DMS79 (cell line): ENCODE data around the gene MPV17L.
"Not testable (repeated sequence)": the region's sequence is repeated elsewhere in the genome, so short reads cannot be mapped to it uniquely, and the experiment has no call there.

Source experiments
- DNase-seq: peaks from one replicate; lab custom pipeline; 2025; lab: John Stamatoyannopoulos, UW

The MPV17L gene

DNA sequence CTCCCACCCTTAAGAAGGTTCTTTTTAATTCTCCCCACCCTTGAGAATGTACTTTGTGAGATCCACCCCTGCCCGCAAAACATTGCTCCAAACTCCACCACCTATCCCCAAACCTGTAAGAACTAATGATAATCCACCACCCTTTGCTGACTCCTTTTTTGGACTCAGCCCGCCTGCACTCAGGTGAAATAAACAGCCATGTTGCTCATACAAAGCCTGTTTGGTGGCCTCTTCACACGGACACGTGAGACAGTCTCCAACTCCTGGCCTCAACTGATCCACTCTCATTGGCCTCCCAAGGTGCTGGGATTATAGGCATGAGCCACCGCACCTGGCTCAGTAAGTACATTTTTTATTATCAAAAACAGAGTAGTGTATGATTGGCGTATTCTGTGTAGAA, 13.9 kb downstream of the MPV17L start:
- not testable (repeated sequence) for DNase-seq

DNA sequence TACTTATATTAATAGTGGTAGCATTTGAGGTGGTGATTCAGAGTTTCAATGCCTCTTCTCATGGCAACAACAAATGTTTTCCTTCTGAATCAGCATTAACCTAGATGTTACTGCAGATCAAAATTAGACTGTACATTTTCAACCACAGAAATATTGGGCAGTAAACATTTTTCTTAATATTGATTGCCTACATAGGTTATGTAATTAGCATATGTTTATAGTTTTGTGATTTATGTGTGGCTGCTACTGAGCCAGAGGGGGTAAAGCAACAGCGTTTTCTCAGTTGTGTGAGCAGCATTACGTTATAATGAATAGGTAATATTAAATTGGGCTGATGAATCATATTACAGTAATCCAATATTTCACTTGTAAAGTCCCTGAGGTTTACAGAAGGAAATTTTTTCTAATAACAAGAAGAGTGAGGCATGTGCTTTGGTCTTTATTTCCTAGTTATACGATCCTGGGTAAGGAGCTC, 20.0 kb downstream of the MPV17L start:
- no peak for DNase-seq

DNA sequence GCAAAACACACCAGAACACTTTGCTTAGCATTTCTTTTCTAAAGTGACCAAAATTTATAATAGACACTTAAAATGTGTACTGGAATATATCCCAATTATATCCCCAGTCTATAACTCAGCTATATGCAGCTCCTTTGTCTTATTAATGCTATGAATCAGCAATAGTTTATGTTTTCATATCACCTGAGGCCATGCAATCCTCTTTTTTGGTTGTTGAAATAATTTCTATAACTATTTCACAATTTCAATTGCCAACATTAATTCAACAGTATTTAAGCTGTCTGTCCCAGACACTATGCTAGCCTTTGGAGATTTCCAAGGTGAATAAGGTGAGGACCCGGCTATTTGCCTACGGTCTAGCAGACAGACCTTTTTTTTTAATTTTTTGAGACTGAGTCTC, 21.6 kb downstream of the MPV17L start:
- DNase-seq, result no peak

DNA sequence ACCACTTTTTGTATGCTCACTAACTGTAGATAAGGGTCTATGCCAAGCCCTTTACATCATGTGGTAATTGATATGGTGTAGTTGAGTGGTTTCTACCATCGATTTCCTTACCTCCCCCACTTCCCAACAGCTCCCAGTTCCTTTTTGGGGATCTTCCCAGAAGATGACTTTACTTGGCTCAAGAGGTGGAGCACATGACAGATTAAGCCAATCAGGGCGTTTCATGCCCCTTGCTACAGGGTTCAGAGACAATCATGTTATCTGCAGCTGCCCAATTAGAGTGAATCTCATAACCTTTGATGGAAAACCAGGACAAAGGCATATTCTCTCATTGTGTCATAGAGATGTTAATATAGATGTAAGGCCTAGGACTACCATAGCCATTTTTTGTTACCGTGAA, 22.7 kb downstream of the MPV17L start:
- DNase-seq, result no peak

DNA sequence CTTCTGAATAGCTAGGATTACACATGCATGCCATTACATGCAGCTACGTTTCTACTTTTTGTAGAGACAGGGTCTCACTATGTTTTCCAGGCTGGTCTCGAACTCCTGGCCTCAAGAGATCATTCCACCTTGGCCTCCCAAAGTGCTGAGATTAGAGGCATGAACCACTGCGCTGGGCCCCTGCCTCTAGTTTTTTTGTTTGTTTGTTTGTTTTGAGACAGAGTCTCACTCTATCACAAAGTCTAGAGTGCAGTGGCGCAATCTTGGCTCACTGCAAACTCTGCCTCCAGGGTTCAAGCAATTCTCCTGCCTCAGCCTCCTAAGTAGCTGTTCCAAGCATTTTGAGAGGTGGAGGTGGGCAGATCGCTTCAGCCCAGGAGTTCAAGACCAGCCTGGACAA, 26.1 kb downstream of the MPV17L start:
- DNase-seq, result not testable (repeated sequence)

DNA sequence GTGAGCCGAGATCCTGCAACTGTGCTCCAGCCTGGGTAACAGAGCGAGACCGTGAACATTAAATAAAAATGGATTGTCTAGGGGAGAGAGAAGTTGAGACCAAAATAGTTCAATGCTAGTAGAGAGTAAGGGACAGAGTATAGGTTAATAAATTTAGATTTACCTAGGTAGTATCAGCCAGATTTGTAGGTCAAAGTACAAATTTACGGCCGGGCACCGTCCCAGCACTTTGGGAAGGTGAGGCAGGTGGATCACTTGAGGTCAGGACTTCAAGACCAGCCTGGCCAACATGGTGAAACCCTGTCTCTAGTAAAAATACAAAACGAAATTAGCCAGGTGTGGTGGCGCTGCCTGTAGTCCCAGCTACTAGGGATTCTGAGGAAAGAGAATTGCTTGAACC, 26.7 kb downstream of the MPV17L start:
- no peak for DNase-seq

DNA sequence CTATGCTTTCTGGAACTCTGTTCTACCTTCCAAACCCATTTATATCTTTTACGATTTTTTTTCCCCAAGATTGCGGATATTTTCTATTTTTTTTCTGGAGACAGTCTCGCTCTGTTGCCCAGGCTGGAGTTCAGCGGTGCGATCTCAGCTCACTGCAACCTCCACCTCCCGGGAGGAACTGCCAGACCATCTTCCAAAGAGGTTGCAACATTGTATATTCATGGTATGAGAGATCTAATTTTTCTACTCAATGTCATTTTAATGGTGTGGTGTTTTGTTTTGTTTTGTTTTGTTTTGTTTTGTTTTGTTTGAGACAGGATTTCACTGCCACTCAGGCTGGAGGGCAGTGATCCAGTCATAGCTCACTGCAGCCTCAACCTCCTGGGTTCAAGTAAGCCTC, 30.3 kb downstream of the MPV17L start:
- DNase-seq, result no peak

DNA sequence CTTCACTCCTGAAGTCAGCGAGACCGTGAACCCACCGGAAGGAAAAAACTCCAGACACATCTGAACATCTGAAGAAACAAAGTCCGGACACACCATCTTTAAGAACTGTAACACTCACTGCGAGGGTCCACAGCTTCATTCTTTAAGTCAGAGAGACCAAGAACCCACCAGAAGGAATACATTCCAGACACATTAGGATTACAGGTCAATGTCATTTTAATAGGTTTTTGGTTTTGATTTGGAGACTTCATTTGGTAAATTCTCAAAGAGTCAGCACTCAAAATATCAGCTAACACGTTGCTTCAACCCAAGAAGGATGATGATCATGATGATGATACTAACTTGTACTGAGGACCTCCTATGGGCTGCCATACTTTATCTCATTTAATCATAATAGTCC, 31.2 kb downstream of the MPV17L start:
- no peak for DNase-seq

DNA sequence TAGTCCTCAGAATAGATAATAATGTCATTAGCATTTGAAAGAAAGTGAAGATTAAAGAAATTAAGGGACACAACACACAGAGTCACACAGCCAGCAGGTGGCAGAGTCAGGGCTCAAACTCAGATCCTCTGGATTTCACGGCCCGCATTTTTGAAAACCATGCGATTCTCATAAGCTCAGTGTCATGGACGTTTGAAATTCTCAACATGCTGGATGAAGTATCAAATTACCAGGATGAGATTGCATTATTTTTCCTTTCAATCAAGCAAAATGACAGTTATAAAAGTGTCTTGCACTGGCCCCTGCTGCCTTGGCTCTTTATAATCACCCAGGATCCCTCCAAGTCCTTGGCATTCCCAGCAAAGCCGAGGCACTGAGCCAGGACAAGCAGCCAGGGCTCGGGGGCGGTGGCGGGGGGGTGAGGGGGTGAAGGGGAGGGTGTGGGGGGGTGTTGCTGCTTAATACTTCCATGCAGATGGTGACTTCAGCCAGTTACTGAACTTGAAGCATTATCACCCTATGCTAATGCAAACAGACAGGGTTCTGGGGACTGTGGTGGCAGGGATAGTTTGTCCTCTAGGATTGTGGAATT, 32.2 kb downstream of the MPV17L start:
- no peak for DNase-seq

DNA sequence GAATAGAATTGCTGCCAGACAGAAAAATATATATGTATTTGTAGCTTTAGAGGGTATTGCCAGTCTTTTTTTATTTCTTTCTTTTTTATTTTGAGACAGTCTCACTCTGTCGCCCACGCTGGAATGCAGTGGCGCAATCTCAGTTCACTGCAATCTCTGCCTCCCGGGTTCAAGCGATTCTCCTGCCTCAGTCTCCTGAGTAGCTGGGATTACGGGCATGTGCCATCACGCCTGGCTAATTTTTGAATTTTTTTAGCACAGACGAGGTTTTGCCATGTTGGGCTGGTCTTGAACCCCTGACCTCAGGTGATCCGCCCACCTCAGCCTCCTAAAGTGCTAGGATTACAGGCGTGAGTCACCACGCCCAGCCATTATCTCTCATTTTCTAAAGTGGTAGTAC, 35.3 kb downstream of the MPV17L start:
- not testable (repeated sequence) for DNase-seq

DNA sequence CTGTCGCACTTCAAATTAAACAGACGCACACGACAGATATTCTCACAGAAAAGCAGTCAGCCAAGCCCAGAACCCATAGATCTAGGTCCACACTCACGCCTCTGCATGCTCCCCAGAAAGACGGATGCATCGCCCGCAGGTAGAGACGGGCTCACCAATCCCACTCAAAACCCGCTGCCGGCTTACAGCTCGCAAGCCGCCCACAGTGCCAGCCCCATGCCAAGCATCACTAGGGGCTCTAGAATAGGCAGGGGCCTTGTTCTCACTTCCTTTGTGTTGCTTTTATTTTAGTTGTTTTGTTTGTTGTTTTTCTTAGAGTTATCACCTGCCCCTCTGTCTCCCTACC, 38.5 kb downstream of the MPV17L start:
- no peak for DNase-seq

DNA sequence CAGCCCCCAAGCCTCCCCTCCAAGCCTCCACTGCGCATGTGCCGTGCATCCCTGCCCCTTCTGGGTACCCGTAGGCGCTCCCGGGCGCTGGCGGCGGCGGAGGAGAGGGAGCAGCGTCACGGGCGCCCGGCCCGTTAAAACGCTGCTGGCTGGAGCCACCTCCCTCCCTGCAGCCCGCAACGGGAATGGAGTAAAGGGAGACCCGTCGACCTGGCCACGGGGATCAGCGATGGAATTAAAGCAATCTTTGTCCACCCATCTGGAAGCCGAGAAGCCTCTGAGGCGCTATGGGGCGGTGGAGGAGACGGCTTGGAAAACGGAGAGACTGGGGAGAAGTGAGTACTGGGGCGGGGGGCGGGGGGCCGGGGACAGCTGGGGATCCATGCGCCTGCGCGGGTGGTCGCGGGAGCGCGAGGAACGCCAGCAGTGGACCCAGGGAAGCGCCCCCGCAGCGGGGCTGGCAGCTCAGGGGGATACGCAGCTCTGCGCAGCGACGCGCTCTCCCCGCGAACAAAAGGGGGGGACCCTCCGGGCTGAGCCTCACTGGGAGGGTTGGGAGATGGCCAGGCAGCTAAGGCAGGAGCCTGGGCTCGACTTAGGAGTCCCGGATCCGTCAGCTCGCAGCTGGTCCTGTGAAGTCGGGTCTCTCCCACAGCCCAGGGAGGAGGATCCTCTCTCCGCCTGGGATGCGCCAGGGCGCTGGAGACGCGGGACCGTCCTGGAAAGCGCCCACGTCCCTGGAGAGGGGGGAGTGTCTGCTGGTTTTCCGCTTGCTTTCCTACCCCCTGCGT, 39.1 kb downstream of the MPV17L start, which contains the start of gene BMERB1:
TSS of gene BMERB1 (plus strand) at position 164 of the 791 bp plus-strand sequence. CDS start at position 230, 66 bp downstream.
- peak; percentile 13 for DNase-seq

DNA sequence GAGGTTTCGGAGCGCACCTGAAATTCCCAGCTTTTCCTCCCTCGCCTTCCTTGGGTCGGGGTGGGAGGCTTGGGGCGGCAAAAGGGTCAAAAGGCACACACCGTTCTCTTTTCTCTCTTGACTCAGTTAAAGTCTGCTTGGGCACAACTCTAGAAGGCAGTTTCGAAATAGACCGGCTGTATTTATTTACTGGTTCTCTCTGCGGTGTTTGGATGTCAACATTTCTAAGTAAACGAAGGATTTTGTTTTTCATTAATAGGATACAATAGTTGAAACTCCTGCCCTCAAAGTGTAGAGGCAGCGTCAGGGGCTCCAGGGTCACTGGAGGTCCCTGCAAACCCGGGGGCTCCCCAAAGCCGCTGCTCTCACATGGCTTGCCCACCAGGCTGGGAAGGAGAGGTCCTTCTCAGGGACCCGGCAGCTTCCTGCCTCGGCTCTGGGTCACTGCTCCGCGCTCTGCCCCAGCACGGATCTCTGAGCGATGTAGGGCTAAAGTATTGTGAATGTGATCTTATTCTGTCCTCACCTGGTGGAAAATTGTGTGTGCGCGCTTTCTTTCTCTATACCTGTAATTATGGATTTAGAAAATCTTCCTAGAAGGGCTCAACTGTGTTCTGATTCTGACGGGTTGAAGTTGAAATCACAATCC, 39.8 kb downstream of the MPV17L start:
- DNase-seq, result no peak

DNA sequence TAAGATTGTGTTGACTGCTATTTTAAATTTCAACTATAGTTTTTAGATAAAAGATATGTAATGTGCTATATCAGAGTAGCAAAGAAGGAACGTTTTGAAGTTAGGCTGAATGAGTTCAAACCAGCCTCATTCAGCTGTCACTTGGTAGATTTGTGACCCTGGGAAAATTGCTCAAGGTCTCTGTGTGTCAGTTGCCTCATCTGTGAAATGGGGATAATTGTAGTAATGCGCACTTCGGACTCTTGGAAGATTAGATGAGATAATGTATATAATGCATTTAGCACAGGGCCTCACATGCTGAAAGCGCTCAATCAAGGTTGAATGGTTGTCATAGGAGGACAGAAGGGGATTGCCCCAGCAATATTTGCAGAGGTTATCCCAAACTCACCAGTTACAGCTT, 43.5 kb downstream of the MPV17L start:
- no peak for DNase-seq

DNA sequence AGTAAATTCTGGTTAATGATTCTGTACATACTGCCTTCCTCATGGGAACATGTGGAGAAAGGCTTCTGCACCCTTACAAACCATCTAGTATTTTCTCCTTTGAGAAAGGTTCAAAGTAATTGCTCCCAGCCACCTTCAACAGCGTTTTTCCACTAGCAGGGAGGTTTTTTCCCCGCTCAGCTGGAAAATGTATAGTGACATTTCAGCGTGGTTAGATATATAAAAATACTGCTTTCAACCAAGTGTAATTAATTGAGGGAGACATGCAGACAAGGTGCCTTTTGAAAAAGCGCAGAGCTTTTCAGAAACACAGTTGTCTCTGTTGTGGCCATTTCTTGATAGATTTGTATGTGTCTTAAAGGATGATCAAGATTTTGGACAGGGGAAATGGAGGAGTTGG, 44.0 kb downstream of the MPV17L start:
- no peak for DNase-seq

DNA sequence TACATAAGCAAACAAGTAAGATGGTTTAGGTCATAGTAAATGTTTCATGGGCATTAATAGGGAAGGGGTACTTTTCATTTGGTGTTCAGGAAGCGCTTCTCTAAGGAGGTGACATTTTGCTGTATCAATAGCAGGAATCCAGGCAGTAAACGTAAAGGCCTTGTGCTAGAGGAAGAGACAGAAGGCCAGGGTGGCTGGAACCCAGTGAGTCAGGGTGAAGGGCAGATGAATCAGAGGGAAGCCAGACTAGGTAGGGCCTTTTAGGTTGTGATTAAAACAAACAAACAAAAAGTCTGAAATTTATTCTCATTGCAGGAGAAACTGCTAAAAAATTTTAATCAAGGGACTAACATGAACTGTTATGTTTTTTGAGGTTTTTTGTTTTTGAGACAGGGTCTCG, 45.3 kb downstream of the MPV17L start:
- DNase-seq, result no peak

DNA sequence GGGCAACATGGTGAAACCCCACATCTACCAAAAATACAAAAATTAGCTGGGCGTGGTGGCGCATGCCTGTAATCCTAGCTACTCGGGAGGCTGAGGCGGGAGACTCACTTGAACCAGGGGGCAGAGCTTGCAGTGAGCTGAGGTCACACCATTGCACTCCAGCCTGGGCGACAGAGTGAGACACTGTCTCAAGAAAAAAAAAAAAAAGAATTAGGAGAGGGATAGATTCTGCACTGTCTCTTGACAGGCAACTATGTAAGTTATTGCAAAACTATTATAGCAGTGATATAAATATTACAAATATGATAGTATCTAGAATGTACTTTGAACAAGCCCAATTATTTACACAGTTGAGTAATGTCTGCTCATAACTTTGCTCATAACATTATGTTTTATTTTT, 46.6 kb downstream of the MPV17L start:
- DNase-seq, result not testable (repeated sequence)

DNA sequence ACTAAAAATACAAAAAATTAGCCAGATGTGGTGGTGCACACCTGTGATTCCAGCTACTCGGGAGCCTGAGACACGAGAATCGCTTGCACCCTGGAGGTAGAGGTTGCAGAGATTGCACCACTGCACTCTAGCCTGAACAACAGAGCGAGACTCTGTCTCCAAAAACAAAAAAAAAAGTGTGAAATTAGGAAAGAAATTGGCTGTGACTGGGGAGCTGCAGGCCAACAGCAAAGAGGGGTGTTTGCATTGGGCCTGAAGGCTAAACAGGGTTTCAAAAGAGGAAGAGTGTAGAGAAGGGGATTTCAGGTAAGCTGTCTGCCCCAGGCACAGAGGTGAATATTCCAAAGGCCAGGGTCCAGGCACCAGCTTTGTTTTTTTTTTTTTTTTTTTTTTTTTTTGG, 48.2 kb downstream of the MPV17L start:
- no peak for DNase-seq

DNA sequence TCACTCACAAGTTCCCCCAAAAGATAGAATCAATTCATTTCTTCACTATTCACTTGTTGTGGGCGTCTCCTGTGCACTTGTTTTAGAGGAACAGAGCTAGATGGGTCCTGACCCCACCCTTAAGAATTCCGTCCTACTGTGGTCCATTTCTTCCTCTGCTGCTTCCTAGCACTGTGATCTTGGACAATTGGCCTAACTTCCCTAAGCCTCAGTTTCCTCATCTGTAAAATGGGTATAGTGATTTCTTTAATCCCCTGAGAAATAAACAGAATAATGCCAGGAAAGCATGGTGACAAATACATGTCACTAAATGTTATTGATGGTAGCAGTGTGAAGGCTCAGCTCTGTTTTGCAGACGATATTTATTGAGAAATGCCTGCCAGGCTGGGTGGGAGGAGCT, 48.7 kb downstream of the MPV17L start:
- DNase-seq, result no peak

DNA sequence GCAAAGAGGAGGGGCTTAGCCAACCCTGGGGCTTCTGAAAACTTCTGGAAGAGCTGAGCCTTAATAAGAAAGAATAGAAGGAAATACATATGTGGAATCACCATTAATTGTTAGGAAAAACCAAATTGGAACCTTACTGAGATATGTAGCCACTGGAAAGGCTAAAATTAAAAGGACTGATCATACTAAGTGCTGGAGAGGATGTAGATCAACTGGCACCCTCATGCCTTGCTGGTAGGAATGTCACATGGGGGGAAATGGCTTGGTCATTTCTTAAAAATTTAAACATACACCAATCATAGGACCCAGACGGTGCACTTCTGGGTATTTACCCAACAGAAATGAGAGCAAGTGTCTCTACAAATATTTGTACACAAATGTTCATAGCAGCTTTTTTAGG, 49.9 kb downstream of the MPV17L start:
- no peak for DNase-seq

DNA sequence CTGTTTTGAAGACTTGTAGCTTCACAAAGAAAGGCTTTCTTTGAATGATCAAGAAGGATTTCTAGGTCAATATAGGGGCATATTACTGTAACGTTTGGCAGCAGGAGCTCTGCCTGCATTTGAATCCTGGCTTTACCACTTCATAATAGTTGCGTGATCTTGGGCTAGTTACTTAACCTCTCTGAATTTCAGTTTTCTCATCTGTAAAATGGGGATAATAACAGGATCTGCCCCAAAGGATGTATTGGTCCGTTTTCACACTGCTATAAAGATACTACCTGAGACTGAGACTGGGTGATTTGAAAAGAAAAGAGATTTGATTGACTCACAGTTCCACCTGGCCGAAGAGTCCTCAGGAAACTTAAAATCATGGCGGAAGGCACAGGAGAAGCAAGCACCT, 51.3 kb downstream of the MPV17L start:
- DNase-seq, result no peak

DNA sequence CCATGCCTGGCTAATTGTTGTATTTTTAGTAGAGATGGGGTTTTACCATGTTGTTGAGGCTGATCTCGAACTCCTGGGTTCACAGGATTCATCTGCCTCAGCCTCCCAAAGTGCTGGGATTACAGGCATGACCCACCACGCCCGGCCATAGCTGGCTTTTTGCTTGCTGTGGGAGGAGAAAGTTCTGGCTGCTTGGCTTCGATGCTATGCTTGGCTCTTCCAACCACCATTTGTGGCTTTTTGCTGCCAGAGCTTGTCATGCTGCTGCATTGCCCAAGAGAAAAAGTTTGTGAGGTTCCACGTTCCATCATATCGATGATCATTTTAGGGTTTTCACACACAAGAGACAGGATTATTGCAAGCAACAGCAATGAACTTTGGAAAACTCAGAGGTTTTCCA, 55.1 kb downstream of the MPV17L start:
- no peak for DNase-seq

DNA sequence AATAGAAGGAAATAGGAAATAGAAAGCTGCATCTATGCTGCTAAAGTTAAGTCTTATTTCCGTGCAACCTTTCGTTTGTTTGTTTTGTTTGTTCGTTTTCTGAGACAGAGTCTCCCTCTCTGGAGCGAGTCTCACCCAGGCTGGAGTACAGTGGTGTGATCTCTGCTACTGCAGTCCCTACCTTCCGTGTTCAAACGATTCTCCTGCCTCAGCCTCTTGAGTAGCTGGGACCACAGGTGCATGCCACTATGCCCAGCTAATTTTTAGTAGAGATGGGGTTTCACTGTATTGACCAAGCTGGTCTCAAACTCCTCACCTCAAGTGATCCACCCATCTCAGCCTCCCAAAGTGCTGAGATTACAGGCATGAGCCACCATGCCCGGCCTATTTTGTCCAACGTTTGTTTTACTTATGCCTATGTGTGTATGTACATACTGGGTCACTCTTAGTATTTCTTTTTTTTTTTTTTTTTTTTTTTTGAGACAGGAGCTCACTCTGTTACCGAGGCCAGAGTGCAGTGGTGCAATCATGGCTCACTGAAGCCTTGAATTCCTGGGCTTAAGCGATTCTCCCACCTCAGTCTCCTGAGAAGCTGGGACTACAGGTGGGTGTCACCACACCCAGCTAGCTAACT, 55.7 kb downstream of the MPV17L start:
- DNase-seq, result no peak
